K562 (cell line): ENCODE results near the gene S100A8. TPM values are rescaled to one million over a fixed set of nuclear protein-coding genes. Genes with fewer than 3 reads are reported as not detected.

ENCODE experiments used
- ATF4 ChIP-seq: fragments of 450-650 bp; formaldehyde crosslinking; IDR thresholded peaks from 2 replicates; pipeline ENCODE4 v1.4.0; 2022; ENCODE audit warnings: mild to moderate bottlenecking, moderate library complexity
- BRD4 ChIP-seq: fragments of 200-600 bp; sonication (generic); IDR thresholded peaks from 2 replicates; pipeline ENCODE4 v1.6.1; 2017; ENCODE audit warnings: inconsistent platforms
- BRF1 ChIP-seq: IDR thresholded peaks from 3 replicates; pipeline ENCODE4 v1.6.1; 2011; ENCODE audit warnings: borderline replicate concordance, mild to moderate bottlenecking; ENCODE audit not compliant: insufficient read length; ENCODE audit errors: extremely low read depth
- CXXC5 ChIP-seq: fragments of 250-450 bp; sonication (Bioruptor Pico); IDR thresholded peaks from 2 replicates; pipeline ENCODE4 v1.8.0; 2022; ENCODE audit warnings: inconsistent platforms, mild to moderate bottlenecking, moderate library complexity
- ELF4 ChIP-seq: fragments of 450-650 bp; formaldehyde crosslinking; IDR thresholded peaks from 2 replicates; pipeline ENCODE4 v1.4.0; 2022; ENCODE audit warnings: missing genetic modification characterization
- EP400 ChIP-seq: fragments of 450-650 bp; IDR thresholded peaks from 2 replicates; pipeline ENCODE4 v1.6.1; 2017; ENCODE audit warnings: antibody characterized with exemption, mild to moderate bottlenecking, moderate library complexity
- ERF ChIP-seq: fragments of 450-650 bp; formaldehyde crosslinking; IDR thresholded peaks from 2 replicates; pipeline ENCODE4 v1.4.0; 2020; ENCODE audit warnings: mild to moderate bottlenecking, mixed read lengths
- FOSL1 ChIP-seq: fragments of 200-800 bp; sonication (Bioruptor generic); conservative IDR thresholded peaks from 2 replicates; pipeline ENCODE4 v1.6.1; 2016; ENCODE audit warnings: missing genetic modification characterization, missing compliant biosample characterization
- FOXM1 ChIP-seq, 2 experiments: fragments of 450-650 bp in 1 of 2; sonication (generic) in 1 of 2; formaldehyde crosslinking in 1 of 2; IDR thresholded peaks; 2 replicates each; pipeline versions ENCODE4 v1.6.1 to v1.9.0; 2017 to 2022; ENCODE audit warnings: low read depth in 2 of 2, mild to moderate bottlenecking in 2 of 2, missing genetic modification reagents in 1 of 2, moderate library complexity in 1 of 2
- GATA2 ChIP-seq: sonication (generic); formaldehyde crosslinking; IDR thresholded peaks from 2 replicates; pipeline ENCODE4 v1.4.0; 2020; ENCODE audit warnings: mild to moderate bottlenecking, missing genetic modification reagents
- GTF2E2 ChIP-seq: fragments of 200-800 bp; sonication (Bioruptor generic); IDR thresholded peaks from 2 replicates; pipeline ENCODE4 v1.6.1; 2016; ENCODE audit warnings: missing genetic modification characterization, missing compliant biosample characterization
- KLF13 ChIP-seq: fragments of 450-650 bp; IDR thresholded peaks from 2 replicates; pipeline ENCODE4 v1.6.1; 2016; ENCODE audit warnings: missing genetic modification characterization, low read depth, mild to moderate bottlenecking, missing compliant biosample characterization, moderate library complexity, borderline replicate concordance
- MCM2 ChIP-seq: fragments of 450-650 bp; IDR thresholded peaks from 2 replicates; pipeline ENCODE4 v1.6.1; 2017; ENCODE audit warnings: low read depth, mild to moderate bottlenecking
- MCM3 ChIP-seq: fragments of 450-650 bp; IDR thresholded peaks from 2 replicates; pipeline ENCODE4 v1.6.1; 2016
- MEF2A ChIP-seq: IDR thresholded peaks from 2 replicates; pipeline ENCODE4 v1.6.1; 2011; ENCODE audit warnings: low read depth, mild to moderate bottlenecking, low read length, moderate library complexity; ENCODE audit not compliant: control insufficient read depth
- NEUROD1 ChIP-seq: fragments of 150-350 bp; IDR thresholded peaks from 2 replicates; pipeline ENCODE4 v1.6.1; 2014; ENCODE audit warnings: borderline replicate concordance, low read length, low read depth; ENCODE audit not compliant: partially characterized antibody
- PHTF2 ChIP-seq: fragments of 250-450 bp; sonication (Bioruptor Pico); IDR thresholded peaks from 2 replicates; pipeline ENCODE4 v1.5.0; 2021; ENCODE audit warnings: mild to moderate bottlenecking
- PPARD ChIP-seq: fragments of 250-450 bp; sonication (Bioruptor Pico); IDR thresholded peaks from 2 replicates; pipeline ENCODE4 v1.8.0; 2022; ENCODE audit warnings: inconsistent platforms, mild to moderate bottlenecking, moderate library complexity
- RBFOX2 ChIP-seq: fragments of 200-400 bp; formaldehyde crosslinking; IDR thresholded peaks from 2 replicates; pipeline ENCODE4 v1.6.1; 2017; ENCODE audit warnings: low read depth, mild to moderate bottlenecking, low read length, moderate library complexity
- THRA ChIP-seq: fragments of 450-650 bp; IDR thresholded peaks from 2 replicates; pipeline ENCODE4 v1.6.1; 2017; ENCODE audit warnings: mild to moderate bottlenecking, moderate library complexity
- ZNF232 ChIP-seq: sonication (generic); formaldehyde crosslinking; IDR thresholded peaks from 2 replicates; pipeline ENCODE4 v1.8.0; 2022; ENCODE audit warnings: mild to moderate bottlenecking, missing genetic modification reagents
- ZNF766 ChIP-seq: fragments of 200-800 bp; sonication (Bioruptor generic); conservative IDR thresholded peaks from 2 replicates; pipeline ENCODE4 v1.6.1; 2016; ENCODE audit warnings: missing genetic modification characterization, missing compliant biosample characterization
- polyA plus RNA-seq, 8 experiments: library from polyadenylated mRNA; depleted of rRNA in 4 of 8; stranded (reverse) in 5 of 8; unstranded in 3 of 8; fragments of >200 nt; fragmentation: Nextera tagmentation in 2 of 8; fragmentation: Illumina TruSeq in 1 of 8; extraction: Ambion mirVana in 2 of 8; extraction: Trizol in 1 of 8; gene quantifications; 2 replicates each; pipeline versions ENCODE4 v1.2.1 to v1.2.3, GENCODE V29; 2011 to 2014; ENCODE audit warnings: inconsistent platforms in 1 of 8, missing spikeins in 1 of 8
- total RNA-seq, 7 experiments: library from RNA; depleted of rRNA in 6 of 7; stranded (reverse); fragments of >200 nt in 6 of 7; fragmentation: Illumina TruSeq in 2 of 7; extraction: Trizol in 2 of 7; gene quantifications; 2 replicates each; pipeline versions ENCODE4 v1.2.1 to v1.2.3, GENCODE V29; 2011 to 2021; ENCODE audit warnings: low replicate concordance in 1 of 7
- TF ChIP-seq, protein P1 (sequence below): fragments of 450-650 bp; formaldehyde crosslinking; IDR thresholded peaks from 2 replicates; pipeline ENCODE4 v1.4.0; 2020; ENCODE audit warnings: mild to moderate bottlenecking, moderate library complexity

The S100A8 gene
- total and polyA plus RNA-seq, 9 of the 15 experiments (the other 6 are each of a cell fraction or from before 2014, with no cell fraction given), result 0.15 to 0.60 TPM; not detected in 7

DNA sequence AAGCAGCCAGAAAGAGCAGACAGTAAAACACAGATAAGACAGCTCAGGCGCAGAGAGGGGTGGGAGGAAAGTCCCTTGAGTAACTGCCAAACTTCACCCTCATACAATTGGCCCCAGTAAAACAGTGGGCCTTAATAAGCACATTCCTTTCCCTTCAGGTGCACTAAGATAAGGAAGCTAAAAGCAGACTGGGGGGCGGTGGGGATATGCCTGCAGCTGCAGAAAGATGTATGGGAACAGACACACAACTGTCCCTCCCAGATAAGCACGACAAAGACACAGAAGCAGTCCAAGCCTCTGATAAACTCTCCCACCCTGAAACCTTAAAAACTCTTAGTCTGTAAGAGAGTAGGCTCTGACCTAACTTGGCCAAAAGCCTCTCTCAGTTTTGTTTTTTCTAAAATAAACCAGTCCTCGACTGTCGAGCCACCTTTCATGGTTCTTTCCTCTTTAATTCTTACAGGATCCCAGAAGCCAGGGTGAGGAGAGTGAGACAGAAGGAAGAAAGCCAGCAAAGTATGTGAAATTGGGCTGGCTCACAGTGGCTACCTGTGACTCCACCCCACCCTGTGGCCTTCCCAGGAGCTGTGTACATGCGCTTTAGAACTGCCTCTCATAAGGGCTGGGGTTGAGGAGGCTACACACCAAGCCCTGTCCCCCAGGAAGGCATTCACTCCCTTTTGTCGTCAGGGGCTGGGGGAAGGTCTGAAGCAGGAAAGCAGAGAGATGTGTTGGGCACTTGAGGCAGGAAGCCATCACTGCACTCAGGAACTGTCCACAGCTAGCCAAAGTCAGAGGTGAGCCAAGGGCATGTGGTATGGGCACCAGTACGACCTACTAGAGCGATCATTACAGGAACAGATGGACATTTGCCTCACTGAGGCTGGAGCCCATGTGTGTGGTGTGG is 46.8 kb downstream of the S100A8 start (continued):
- TF ChIP-seq, protein P1, sequence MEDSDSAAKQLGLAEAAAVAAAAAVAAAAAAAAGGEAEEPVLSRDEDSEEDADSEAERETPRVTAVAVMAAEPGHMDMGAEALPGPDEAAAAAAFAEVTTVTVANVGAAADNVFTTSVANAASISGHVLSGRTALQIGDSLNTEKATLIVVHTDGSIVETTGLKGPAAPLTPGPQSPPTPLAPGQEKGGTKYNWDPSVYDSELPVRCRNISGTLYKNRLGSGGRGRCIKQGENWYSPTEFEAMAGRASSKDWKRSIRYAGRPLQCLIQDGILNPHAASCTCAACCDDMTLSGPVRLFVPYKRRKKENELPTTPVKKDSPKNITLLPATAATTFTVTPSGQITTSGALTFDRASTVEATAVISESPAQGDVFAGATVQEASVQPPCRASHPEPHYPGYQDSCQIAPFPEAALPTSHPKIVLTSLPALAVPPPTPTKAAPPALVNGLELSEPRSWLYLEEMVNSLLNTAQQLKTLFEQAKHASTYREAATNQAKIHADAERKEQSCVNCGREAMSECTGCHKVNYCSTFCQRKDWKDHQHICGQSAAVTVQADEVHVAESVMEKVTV, result no peak
- peak; percentile 99 for TF ChIP-seq FOXM1 (IDR thresholded peaks at IDR 0.05; ENCODE audit: low read depth)
- TF ChIP-seq FOXM1 (CRISPR knock-in tag; IDR thresholded peaks at IDR 0.05; ENCODE audit: low read depth), result no peak
- peak; percentile 92 for TF ChIP-seq CXXC5 (CRISPR knock-in tag)
- no peak for TF ChIP-seq RBFOX2
- TF ChIP-seq MCM3, result no peak
- peak; percentile 92 for TF ChIP-seq ELF4 (CRISPR knock-in tag)
- 0 out of 2 replicates have a peak, but pooled peaks have one; percentile 18 for TF ChIP-seq ERF (CRISPR knock-in tag)
- TF ChIP-seq BRF1, result no peak
- TF ChIP-seq PHTF2, result no peak
- peak; percentile 99 for TF ChIP-seq GATA2 (CRISPR knock-in tag)
- peak; percentile 76 for TF ChIP-seq MEF2A
- peak; percentile 80 for TF ChIP-seq ATF4 (CRISPR knock-in tag)
- no peak for TF ChIP-seq PPARD
- no peak for TF ChIP-seq THRA
- TF ChIP-seq ZNF232 (CRISPR knock-in tag), result no peak
- peak; percentile 99 for TF ChIP-seq ZNF766 (CRISPR knock-in tag)
- TF ChIP-seq NEUROD1, result peak; percentile 69
- peak; percentile 44; the same call in 1 of the 2 replicates for TF ChIP-seq GTF2E2
- no peak for TF ChIP-seq EP400
- TF ChIP-seq BRD4, result no peak
- peak; percentile 90 for TF ChIP-seq FOSL1
- TF ChIP-seq MCM2, result no peak
- TF ChIP-seq KLF13 (tag), result peak; percentile 83; the same call in 1 of the 2 replicates
